ENCODE results near the gene SEM1. TPM values are rescaled to one million over a fixed set of nuclear protein-coding genes. Genes with fewer than 3 reads are reported as not detected.
"Not testable (repeated sequence)": the region's sequence is repeated elsewhere in the genome, so short reads cannot be mapped to it uniquely, and the experiment has no call there.

The SEM1 gene
- total RNA-seq (2014; rRNA removed; shearing (Covaris generic)): 144 TPM in 2 replicates

- peak; percentile 94 for DNase-seq (ENCODE audit: low spot score)
These were observed at the start of gene SEM1 for GRCh38 chr7:96709381-96710228. Gene SEM1, minus strand, starts transcription at chr7:96709846. Its CDS starts 83 bp downstream, at chr7:96709763.

- DNase-seq (ENCODE audit: low spot score): not testable (repeated sequence)
These were observed 48.2 kb upstream of the SEM1 start for GRCh38 chr7:96757880-96758279.

DNA sequence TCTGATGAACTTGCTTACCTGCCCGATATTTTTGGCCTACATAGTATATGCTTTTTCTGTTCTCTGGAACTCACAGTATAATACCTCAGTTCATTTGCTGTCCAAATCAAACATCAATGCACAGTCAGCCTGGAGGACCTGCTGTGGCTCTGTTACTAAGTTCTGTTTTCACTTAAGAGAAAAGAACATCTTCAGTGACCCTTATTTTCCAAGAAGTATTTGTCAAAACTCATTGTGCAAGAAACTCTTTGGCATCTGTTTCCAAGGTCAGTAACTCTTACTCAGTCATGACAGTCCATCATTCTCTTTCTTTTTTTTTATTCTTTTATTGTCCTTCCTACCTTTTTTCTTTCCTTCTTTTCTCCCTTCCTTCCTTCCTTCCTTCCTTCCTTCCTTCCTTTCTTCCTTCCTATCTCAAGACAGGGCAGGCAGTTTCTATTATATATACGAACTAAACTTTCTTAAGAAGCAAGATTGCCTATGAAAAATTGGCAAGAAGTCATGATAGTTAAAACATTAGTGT lies 37.8 kb upstream of the SEM1 start:
- DNase-seq (ENCODE audit: low spot score): no peak

DNA sequence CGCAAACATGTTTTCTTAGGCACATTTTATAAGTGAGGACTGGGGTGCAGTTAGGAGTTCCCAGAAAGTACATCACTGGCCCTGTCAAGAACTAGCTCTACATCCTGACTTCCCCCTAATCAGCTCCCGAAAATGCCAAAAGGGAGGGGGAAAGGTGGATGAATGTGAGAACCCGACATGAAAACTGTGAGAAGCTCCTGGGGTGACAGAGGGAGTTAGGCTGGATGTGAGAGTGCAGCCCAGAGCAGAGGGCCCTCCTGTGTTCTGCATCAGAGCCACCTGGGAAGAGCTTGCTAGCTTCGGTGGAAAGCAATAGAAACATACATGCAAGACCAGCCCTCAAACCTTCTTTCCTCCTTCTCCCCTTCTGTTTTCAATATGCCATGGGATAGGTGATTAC lies 30.5 kb upstream of the SEM1 start:
- no peak for DNase-seq (ENCODE audit: low spot score)

- no peak for DNase-seq (ENCODE audit: low spot score)
These were observed 30.0 kb upstream of the SEM1 start for GRCh38 chr7:96739609-96740008.

DNA sequence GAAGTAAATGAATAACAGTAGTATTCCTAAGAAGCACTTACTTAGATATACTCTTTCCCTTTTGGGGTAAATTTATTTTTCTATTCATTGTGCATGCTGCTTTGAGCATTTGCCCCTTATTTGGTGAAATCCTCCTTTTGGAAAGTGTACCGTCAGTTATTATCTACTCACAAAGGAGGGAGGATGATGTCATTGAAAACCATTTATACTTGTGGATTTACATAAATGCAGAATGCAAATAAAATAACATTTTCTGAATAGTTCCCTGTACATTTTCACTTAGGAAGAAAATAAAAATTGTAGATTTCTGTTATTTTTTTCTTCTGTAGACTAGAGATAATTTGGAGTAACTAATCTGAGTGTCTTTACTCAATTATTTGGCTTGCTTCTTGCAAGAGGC lies 29.5 kb upstream of the SEM1 start:
- DNase-seq (ENCODE audit: low spot score): no peak

- no peak for DNase-seq (ENCODE audit: low spot score)
These were observed 29.1 kb upstream of the SEM1 start for GRCh38 chr7:96738705-96739104.

DNA sequence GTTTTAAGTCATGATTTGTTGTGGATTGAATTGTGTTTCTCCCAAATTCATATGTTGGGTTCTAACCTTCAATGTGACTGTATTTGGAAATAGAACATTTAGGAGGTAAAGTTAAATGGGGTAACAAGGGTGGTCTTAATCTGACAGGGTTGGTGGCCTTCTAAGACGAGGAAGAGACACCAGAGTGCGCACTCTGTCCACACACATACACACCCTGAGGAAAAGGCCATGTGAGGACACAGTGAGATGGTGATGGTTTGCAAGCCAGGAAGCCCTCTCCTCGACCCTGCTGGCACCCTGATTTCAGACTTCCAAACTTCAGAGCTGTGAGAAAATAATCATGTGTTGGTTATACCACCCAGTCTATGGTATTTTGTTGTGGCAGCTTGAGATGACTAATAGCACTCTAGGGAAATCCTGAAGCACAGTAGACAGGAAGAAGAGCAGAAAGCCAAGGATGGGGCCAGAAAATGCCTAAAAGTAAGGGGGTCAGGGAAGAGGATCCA lies 28.0 kb upstream of the SEM1 start:
- DNase-seq (ENCODE audit: low spot score): no peak

DNA sequence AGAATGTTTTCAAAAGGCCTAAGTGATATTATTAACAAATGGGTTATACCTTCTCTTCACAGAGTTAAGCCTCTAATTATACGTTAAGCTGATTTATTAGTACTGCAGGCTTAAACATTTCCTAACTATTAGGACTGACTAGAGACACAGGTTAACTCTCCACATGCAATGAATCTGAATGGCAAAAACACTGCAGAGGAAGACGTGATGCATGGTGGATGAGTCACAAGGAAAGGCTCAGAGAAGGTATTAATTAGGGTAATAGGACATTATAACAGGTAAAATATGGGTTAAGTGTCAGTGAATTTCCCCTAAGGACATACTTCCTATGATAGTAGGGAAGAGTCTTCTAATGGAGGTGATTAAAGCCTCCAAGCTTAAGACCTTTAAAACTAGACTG lies 24.7 kb upstream of the SEM1 start:
- no peak for DNase-seq (ENCODE audit: low spot score)

GRCh38 chr7:96729820-96730219 lies 20.2 kb upstream of the SEM1 start:
- peak; percentile 41 for DNase-seq (ENCODE audit: low spot score)

GRCh38 chr7:96728139-96728538 lies 18.5 kb upstream of the SEM1 start:
- no peak for DNase-seq (ENCODE audit: low spot score)

DNA sequence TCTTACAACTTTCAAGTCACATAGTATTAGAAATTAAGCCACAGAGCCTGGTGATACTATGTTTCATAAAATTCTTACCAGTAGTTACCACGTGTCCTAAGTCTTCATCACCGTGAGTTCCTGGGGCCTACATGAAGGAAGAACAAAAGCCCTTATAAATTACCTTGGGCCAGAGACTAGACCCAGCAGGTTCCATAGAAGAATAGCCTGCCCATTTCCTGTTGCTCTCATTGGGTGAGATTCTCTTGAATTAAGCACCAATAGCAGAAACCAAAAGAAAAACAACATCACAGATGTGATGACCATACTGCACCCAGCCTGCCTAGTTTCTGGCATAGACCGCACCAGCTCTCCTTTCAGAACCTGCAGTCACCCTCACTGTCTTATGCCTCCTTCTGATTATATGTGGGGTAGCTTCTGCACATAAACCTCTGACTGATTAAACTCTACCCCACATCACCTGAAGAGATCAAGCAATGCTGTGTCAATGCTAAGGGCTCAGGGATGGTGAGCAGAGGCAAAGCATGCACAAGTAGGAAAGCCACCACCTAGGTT lies 18.0 kb upstream of the SEM1 start:
- no peak for DNase-seq (ENCODE audit: low spot score)

DNA sequence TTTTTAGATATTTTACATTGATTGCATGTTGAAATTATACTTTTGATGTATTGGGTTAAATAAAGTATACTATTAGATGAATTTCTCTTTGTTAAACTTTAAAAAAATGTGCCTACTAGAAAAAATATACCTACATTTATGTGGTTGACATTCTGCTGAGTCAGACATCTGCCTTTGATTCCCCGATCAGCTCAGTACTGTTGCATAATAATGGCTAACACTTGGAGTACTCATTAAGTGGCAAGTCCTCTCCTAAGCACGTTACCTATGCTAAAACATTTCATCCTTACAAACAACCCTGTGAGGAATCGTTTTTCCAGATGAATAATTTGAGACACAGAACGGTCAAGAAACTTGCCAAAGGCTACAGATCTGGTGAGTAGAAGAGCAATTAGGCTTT lies 14.0 kb upstream of the SEM1 start:
- no peak for DNase-seq (ENCODE audit: low spot score)

GRCh38 chr7:96722928-96723327 lies 13.3 kb upstream of the SEM1 start:
- DNase-seq (ENCODE audit: low spot score): not testable (repeated sequence)

DNA sequence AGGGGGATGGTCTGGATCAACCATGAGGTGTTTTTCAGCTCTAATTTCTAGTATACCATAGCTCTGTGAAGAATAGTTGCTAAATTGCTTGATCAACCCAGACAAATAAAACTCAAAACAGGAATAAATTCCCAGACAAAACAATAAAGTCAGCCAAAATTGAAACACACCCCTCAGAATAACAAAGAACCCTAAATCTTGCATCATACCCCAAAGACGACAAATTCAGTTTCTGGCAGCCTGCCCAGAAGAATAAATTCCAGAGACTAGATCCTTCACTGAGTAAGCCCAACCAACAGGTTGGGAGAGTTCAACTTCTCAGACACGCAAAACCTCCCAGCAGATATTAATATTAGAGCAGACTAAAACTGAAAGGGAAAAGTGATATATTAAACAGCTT lies 11.2 kb upstream of the SEM1 start:
- DNase-seq (ENCODE audit: low spot score): peak; percentile 8

DNA sequence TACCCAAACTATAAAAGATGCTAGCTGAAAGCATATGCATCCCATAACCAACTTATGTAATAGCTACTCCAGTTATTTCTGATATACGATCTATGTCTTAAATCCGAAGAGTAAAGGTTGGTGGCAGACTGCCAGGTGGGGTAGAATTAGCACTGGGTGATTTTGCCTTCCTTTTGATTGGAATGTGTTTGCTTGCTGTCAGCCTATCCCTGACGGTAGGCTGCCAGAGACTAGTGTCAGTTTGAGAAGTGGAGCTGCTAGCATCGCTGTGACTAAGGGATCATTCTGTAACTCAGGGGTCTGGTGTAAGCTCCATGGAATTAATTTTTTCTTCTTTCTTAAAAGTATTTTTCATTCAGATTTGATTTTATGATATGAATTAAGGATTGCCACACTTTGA lies 9.5 kb upstream of the SEM1 start:
- no peak for DNase-seq (ENCODE audit: low spot score)

GRCh38 chr7:96718107-96719003 lies 8.7 kb upstream of the SEM1 start:
- no peak for DNase-seq (ENCODE audit: low spot score)

DNA sequence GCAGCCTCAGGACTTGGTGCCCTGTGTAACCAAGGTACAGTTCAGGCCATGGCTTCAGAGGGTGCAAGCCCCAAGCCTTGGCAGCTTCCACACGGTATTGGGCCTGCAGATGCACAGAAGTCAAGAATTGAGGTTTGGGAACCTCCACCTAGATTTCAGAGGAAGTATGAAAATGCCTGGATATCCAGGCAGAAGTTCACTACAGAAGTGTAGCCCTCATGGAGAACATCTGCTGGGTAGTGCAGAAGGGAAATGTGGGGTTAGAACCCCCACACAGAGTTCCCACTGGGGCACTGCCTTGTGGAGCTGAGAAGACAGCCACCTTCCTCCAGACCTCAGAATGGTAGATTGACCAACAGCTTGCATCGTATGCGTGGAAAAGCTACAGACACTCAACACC lies 3.4 kb upstream of the SEM1 start:
- no peak for DNase-seq (ENCODE audit: low spot score)

DNA sequence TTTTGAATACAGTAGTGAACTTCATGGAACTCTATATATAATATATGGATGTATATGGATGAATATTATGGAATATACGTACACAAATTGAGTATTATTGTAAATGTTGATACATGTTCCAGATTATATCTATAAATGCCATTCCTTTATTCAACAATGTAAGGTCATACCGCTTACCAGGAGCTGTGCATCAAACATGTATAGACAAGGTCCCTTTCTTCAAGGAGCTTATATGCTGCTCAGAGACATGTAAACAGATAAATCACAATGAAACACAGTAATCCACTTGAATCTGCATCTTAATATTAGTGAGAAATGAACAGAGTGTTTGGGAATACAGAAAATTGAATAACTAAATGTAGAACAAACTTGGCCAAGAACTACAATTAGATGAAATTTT lies 898 bp upstream of the SEM1 start:
- DNase-seq (ENCODE audit: low spot score): no peak

GRCh38 chr7:96708872-96709271 lies 774 bp downstream of the SEM1 start:
- DNase-seq (ENCODE audit: low spot score): no peak

- no peak for DNase-seq (ENCODE audit: low spot score)
These were observed 1.5 kb downstream of the SEM1 start for GRCh38 chr7:96707901-96708774.
